ENCODE measurements around the gene SNX10. TPM values are rescaled to one million over a fixed set of nuclear protein-coding genes. Genes with fewer than 3 reads are reported as not detected.

The SNX10 gene
- polyA plus RNA-seq, 3 donors = 68.0 to 250 (median 219) TPM

DNA sequence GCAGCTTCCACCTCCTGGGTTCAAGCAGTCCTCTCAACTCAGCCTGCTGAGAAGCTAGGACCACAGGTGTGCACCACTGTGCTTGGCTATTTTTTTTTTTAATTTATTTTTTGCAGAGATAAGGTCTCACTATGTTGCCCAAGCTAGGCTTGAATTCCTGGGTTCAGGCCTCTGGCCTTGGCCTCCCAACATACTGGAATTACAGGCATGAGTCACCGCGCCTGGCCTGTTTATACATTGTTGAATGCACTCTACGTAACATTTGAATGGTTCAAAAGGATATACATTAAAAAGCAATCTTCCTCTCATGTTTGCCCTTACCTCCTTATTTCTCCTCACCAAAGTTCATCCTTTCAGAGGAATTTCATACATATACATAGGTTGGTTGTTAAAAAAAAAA lies 7.2 kb upstream of the SNX10 start:
- WGBS (ENCODE audit: insufficient coverage) = no CpG with 5 or more reads among the region's 3 CpGs

GRCh38 chr7:26284995-26285632 lies 6.5 kb upstream of the SNX10 start:
- Histone ChIP-seq H4K20me1 (ENCODE audit: insufficient read depth, low read length) (no peaks in the 10 kb centered on the region), H3K27ac (ENCODE audit: low read depth in 1 of 2, low read length in 2 of 2) (no peak overlapping the region), H3K4me3 (replicated peaks in 1 of 3; ENCODE audit: low read depth in 2 of 3, low read length in 3 of 3) (no peak overlapping the region), H3K9ac (ENCODE audit: insufficient read depth, low read length, poor library complexity, severe bottlenecking) (no peak overlapping the region), H3K4me1 (ENCODE audit: control insufficient read depth in 1 of 2, insufficient read depth in 2 of 2, low read length in 2 of 2) (peaks cover 23 to 29% of the 10 kb centered on the region in 2 donors), H3K27me3 (ENCODE audit: control insufficient read depth in 2 of 2, insufficient read depth in 2 of 2, low read length in 2 of 2) (no peaks in the 10 kb centered on the region), H3K9me3 (replicated peaks in 1 of 2; ENCODE audit: control insufficient read depth in 1 of 2, insufficient read depth in 1 of 2, low read length in 2 of 2) (no peaks in the 10 kb centered on the region), H3K36me3 (replicated peaks in 1 of 2; ENCODE audit: control insufficient read depth in 1 of 2, insufficient read depth in 2 of 2, low read length in 2 of 2) (no peaks in the 10 kb centered on the region), H3K79me2 (ENCODE audit: insufficient read depth, low read length) (no peaks in the 10 kb centered on the region), H3K4me2 (replicated peaks; ENCODE audit: extremely low read depth, low read length, poor library complexity, severe bottlenecking) (no peak overlapping the region), H2AFZ (ENCODE audit: insufficient read depth, low read depth, low read length, poor library complexity, severe bottlenecking) (no peak overlapping the region)
- no peak overlapping the region for H3K4me3 Mint-ChIP-seq
- intact Hi-C loops (cut with micrococcal nuclease) = loop anchor here in 1 of 2 donors (10.0 kb wide), 1 partner anchor 50 kb away; no protein-coding TSS in a partner anchor
- peak; percentile 21 for TF ChIP-seq CTCF (IDR thresholded peaks at IDR 0.05)
- 94% methylated on average over 2 of the region's 5 CpGs for WGBS (ENCODE audit: insufficient coverage)
- no peaks in the 10 kb centered on the region for H3K36me3 Mint-ChIP-seq
- H3K4me1 Mint-ChIP-seq = peaks cover 28% of the 10 kb centered on the region
- no peak overlapping the region for H3K27ac Mint-ChIP-seq
- peaks cover 0 to 2% (median 0%) of the 10 kb centered on the region in 3 donors for H3K27me3 Mint-ChIP-seq (ENCODE audit: low read depth in 3 of 3)
- H3K9me3 Mint-ChIP-seq = peaks cover 0 to 8% (median 0%) of the 10 kb centered on the region in 7 donors
- no peak for DNase-seq

More for the DNA sequence above, 7.2 kb upstream of the SNX10 start:
- no peak overlapping the region for H3K27ac ChIP-seq (ENCODE audit: low read depth in 1 of 2, low read length in 2 of 2)
- no peak for DNase-seq
- H3K9me3 ChIP-seq (replicated peaks in 1 of 2; ENCODE audit: control insufficient read depth in 1 of 2, insufficient read depth in 1 of 2, low read length in 2 of 2) = no peaks in the 10 kb centered on the region
- no peak overlapping the region for H3K4me3 ChIP-seq (replicated peaks in 1 of 3; ENCODE audit: low read depth in 2 of 3, low read length in 3 of 3)
- no peaks in the 10 kb centered on the region for H4K20me1 ChIP-seq (ENCODE audit: insufficient read depth, low read length)
- intact Hi-C loops (cut with micrococcal nuclease) = loop anchor here in 1 of 2 donors (10.0 kb wide), 1 partner anchor 50 kb away; no protein-coding TSS in a partner anchor
- H3K36me3 Mint-ChIP-seq = no peaks in the 10 kb centered on the region
- H3K27me3 Mint-ChIP-seq (ENCODE audit: low read depth in 3 of 3) = peaks cover 0 to 2% (median 0%) of the 10 kb centered on the region in 3 donors
- H3K9me3 Mint-ChIP-seq = peaks cover 0 to 8% (median 0%) of the 10 kb centered on the region in 7 donors
- H3K4me2 ChIP-seq (replicated peaks; ENCODE audit: extremely low read depth, low read length, poor library complexity, severe bottlenecking) = no peak overlapping the region
- no peaks in the 10 kb centered on the region for H3K27me3 ChIP-seq (ENCODE audit: control insufficient read depth in 2 of 2, insufficient read depth in 2 of 2, low read length in 2 of 2)
- peaks cover 33% of the 10 kb centered on the region for H3K4me1 Mint-ChIP-seq
- peaks cover 28 to 32% of the 10 kb centered on the region in 2 donors for H3K4me1 ChIP-seq (ENCODE audit: control insufficient read depth in 1 of 2, insufficient read depth in 2 of 2, low read length in 2 of 2)
- TF ChIP-seq CTCF (IDR thresholded peaks at IDR 0.05) = no peak
- no peak overlapping the region for H3K4me3 Mint-ChIP-seq
- no peak overlapping the region for H3K9ac ChIP-seq (ENCODE audit: insufficient read depth, low read length, poor library complexity, severe bottlenecking)
- no peak overlapping the region for H2AFZ ChIP-seq (ENCODE audit: insufficient read depth, low read depth, low read length, poor library complexity, severe bottlenecking)
- no peak overlapping the region for H3K27ac Mint-ChIP-seq
- no peaks in the 10 kb centered on the region for H3K36me3 ChIP-seq (replicated peaks in 1 of 2; ENCODE audit: control insufficient read depth in 1 of 2, insufficient read depth in 2 of 2, low read length in 2 of 2)
- H3K79me2 ChIP-seq (ENCODE audit: insufficient read depth, low read length) = no peaks in the 10 kb centered on the region
